Mucosa of rectum (tissue), 2 donors: ENCODE measurements around the gene KRTAP4-8.
"Not testable (repeated sequence)": the region's sequence is repeated elsewhere in the genome, so short reads cannot be mapped to it uniquely, and the experiment has no call there.

ENCODE experiments used
- H3K27ac ChIP-seq, 2 donors: one replicate each; pipeline ENCODE4 v1.7.0; 2013; ENCODE audit warnings: inconsistent platforms in 2 of 2, low read depth in 2 of 2, low read length in 2 of 2
- H3K27me3 ChIP-seq, 2 donors: one replicate each; pipeline ENCODE4 v1.7.0; 2013; ENCODE audit warnings: low read length in 2 of 2; ENCODE audit not compliant: control insufficient read depth in 2 of 2, insufficient read depth in 2 of 2
- H3K36me3 ChIP-seq, 2 donors: one replicate each; pipeline ENCODE4 v1.7.0; 2013; ENCODE audit warnings: low read length in 2 of 2; ENCODE audit not compliant: control insufficient read depth in 2 of 2, insufficient read depth in 2 of 2
- H3K4me1 ChIP-seq, 2 donors: one replicate each; pipeline ENCODE4 v1.7.0; 2013; ENCODE audit warnings: low read length in 2 of 2, mild to moderate bottlenecking in 1 of 2; ENCODE audit not compliant: control insufficient read depth in 2 of 2, insufficient read depth in 2 of 2
- H3K4me3 ChIP-seq, 2 donors: one replicate each; pipeline ENCODE4 v1.7.0; 2013; ENCODE audit warnings: low read length in 2 of 2
- H3K9ac ChIP-seq, 2 donors: one replicate each; pipeline ENCODE4 v1.7.0; 2013; ENCODE audit warnings: low read length in 2 of 2, low read depth in 1 of 2, mild to moderate bottlenecking in 1 of 2
- H3K9me3 ChIP-seq, 2 donors: one replicate each; pipeline ENCODE4 v1.7.0; 2013; ENCODE audit warnings: low read length in 2 of 2; ENCODE audit not compliant: control insufficient read depth in 2 of 2
- donor health status: healthy.
- donor health status: Normal muscosa, but diverticular disease.

The KRTAP4-8 gene

DNA sequence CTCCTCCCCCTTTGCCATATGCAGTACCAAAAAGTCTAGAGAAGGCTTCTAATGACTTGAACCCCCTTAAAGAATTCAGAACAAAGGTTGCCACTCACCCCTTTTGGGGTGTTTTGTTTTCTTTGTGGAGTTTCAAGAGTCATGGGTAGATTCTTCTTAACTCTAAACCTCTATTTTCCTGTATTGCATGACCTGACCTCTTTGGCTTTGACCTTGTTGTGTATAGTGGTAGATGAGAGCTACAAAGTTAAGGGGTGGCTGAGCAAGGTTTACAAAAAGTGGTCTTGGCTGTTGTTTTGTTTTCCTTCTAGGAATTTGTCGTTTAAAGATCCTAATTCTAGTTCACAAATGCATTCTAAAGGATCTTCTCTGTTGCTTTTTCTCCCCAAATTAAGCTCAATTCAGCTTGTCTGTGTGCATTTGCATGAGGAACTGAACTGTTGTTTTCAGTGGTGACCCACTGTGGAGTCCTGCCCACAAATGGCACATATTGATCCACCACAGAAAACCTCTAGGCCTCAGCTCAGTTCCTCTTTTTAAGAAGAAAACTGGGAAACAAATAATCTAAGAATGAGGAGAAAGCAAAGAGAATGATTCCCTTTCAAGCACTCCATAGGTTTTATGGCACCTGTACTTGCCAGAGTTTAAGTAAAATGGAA lies 10.9 kb upstream of the KRTAP4-8 start:
- H3K4me1 ChIP-seq, H3K4me3 ChIP-seq, H3K36me3 ChIP-seq, H3K9ac ChIP-seq, H3K9me3 ChIP-seq, H3K27ac ChIP-seq, H3K27me3 ChIP-seq: not testable (repeated sequence)

DNA sequence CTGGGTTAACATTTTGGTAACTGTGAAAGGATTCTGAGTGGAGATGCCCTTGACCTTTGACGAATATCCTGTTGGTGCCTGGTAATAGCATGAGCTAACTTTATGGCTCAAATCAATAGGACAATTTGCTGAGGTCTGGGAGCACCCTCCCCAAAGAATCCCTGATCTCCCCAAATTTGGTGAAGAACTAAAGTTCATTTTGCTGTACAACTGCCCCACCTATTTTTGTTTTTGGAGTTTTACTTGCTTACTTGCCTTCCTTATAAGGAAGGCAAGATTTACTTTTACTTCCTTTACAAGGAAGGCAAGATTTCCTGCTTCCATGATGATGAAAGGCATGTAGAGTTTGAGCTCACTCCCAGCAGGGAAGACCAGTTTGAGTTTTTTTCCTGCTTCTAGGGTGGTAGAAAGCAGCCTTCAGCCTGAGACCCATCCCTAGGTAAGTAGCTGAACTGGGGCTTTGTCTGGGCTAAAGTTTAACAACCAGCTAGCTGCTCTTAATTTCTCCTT lies 10.1 kb upstream of the KRTAP4-8 start:
- Histone ChIP-seq H3K9me3 (no peaks in the 10 kb centered on the region), H3K4me1 (no peaks in the 10 kb centered on the region), H3K27me3 (no peaks in the 10 kb centered on the region), H3K9ac (no peak overlapping the region), H3K36me3 (no peaks in the 10 kb centered on the region), H3K4me3 (no peak overlapping the region), H3K27ac (no peak overlapping the region)

DNA sequence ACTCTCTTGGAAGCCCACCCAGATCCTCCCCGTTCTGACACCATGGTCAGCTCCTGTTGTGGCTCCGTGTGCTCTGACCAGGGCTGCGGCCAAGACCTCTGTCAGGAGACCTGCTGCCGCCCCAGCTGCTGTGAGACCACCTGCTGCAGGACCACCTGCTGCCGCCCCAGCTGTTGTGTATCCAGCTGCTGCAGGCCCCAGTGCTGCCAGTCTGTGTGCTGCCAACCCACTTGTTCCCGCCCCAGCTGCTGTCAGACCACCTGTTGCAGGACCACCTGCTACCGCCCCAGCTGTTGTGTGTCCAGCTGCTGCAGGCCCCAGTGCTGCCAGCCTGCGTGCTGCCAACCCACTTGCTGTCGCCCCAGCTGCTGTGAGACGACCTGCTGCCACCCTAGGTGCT lies 7.4 kb upstream of the KRTAP4-8 start, which contains the start of gene KRTAP4-9:
TSS of gene KRTAP4-9 (plus strand) at position 43 of the 400 bp plus-strand sequence. CDS start at position 43, 0 bp downstream.
- H3K9me3 ChIP-seq, H3K36me3 ChIP-seq, H3K4me1 ChIP-seq, H3K27ac ChIP-seq, H3K4me3 ChIP-seq, H3K27me3 ChIP-seq, H3K9ac ChIP-seq: not testable (repeated sequence)

DNA sequence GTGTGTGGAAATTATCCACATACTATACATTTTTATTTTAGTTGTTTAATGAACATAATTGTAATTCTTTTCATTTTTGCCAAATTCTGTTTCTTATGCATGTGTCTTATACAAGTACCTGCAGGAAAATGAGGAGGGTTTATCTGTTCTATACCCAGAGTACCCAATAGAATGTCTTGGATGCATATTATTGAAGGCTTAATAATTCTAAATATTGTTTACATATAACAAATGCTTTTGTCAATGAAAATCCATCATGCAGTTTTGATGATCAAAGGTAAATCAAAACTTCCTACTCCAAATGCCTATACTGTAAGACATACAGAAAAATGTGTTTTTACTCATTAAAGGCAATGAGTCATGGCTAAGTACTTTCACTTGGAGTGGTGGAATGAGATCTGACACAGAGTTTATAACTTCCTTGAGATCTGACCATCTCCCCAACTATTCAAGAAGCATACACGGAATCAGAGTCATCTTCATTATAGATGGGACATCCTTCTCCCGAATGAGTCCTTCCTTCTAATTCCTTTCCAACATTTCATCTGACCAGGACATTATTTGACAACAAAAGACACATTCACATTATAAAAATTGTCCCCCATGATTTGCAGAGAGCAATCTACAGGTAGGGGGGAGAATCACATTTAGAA lies 6.6 kb upstream of the KRTAP4-8 start:
- H3K4me1 ChIP-seq, H3K27me3 ChIP-seq, H3K4me3 ChIP-seq, H3K9ac ChIP-seq, H3K9me3 ChIP-seq, H3K27ac ChIP-seq, H3K36me3 ChIP-seq: not testable (repeated sequence)

DNA sequence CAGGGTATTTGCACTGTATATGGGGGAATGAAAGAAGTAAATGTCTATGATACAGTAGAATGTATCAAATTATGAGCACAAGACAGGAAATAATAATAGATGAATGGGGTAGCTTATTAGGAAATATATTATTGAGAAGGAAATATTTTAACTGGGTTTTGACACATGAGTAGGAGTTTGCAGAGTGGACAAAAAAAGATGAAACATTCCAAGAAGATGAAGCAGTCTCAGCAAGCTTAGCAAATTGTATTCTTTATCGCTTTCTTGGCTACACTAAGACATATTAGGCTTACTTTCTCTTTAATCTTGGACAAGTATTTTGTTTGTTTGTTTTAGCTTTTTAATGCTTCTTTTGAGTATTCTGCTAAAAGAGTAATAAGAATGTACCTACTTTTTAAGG lies 6.0 kb upstream of the KRTAP4-8 start:
- H3K4me3 ChIP-seq, result no peak overlapping the region
- H3K27me3 ChIP-seq, result no peaks in the 10 kb centered on the region
- H3K9me3 ChIP-seq, result no peaks in the 10 kb centered on the region
- no peak overlapping the region for H3K9ac ChIP-seq
- no peak overlapping the region for H3K27ac ChIP-seq
- H3K4me1 ChIP-seq, result no peaks in the 10 kb centered on the region
- no peaks in the 10 kb centered on the region for H3K36me3 ChIP-seq

DNA sequence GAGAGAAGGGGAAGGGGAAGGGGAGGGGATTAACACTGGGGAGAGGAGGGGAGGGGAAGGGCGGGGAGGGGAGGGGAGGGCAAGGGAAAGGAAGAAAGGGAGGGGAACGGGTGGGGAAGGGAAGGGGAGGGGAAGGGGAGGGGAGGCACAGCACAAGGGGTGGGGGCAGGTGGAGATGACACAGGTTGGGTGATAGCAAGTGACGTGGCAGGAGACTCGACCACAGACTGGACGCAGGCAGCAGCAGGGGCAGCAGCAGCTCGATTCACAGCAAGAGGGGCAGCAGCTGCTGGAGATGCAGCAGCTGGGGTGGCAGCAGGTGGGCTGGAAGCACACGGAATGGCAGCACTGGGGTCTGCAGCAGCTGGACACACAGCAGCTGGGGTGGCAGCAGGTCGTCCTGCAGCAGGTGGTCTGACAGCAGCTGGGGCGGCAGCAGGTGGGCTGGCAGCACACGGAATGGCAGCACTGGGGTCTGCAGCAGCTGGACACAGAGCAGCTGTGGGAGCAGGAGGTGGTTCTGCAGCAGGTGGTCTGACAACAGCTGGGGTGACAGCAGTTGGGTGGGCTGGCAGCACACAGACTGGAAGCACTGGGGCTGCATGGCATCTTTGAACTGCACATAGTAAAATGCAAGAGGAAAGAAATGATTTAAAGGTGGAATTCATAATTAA lies 3.8 kb upstream of the KRTAP4-8 start, which contains the start of gene KRTAP4-16:
TSS of gene KRTAP4-16 (minus strand) at position 624 of the 674 bp plus-strand sequence. CDS start at position 624, 0 bp downstream.
- H3K36me3 ChIP-seq, result no peaks in the 10 kb centered on the region
- H3K4me1 ChIP-seq, result no peaks in the 10 kb centered on the region
- no peaks in the 10 kb centered on the region for H3K9me3 ChIP-seq
- H3K27ac ChIP-seq, result no peak within 1 kb of the TSS
- H3K4me3 ChIP-seq, result no peak within 1 kb of the TSS
- H3K27me3 ChIP-seq, result peaks cover 0 to 2% of the 10 kb centered on the region in 2 donors
- no peak within 1 kb of the TSS for H3K9ac ChIP-seq

DNA sequence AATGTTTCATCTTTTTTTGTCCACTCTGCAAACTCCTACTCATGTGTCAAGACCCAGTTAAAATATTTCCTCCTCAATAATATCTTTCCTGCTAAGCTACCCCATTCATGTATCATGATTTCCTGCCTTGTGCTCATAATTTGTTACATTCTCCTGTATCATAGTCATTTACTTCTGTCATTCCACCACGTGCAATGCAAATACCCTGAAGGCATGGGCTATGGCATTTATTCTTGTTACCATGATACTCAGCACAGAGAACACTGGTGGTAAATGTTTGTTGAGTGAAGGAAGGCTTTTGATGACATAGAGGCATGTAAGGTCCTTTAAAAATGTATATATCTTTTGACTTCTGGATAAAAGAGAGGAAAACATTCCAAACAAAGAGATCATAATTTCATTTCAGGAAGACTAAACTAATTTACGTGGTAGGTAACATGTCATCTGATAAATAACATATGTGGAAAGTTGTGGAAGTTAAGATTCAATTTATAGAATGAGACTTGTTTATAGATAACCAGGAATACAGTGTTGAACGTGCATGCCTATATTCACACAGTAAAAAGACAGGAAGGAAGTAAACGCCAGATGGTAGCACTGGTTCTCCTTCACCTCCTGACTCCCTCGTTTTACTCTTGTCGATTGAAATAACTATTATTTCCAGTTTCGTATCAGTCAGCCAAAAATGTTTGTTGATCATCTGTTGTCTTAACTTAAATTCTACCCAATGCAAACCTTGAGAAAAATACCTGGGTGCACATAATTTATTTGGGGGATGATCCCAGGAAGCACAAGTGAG lies 1.9 kb upstream of the KRTAP4-8 start:
- not testable (repeated sequence) for H3K4me3 ChIP-seq, H3K27me3 ChIP-seq, H3K4me1 ChIP-seq, H3K9me3 ChIP-seq, H3K27ac ChIP-seq, H3K36me3 ChIP-seq, H3K9ac ChIP-seq

DNA sequence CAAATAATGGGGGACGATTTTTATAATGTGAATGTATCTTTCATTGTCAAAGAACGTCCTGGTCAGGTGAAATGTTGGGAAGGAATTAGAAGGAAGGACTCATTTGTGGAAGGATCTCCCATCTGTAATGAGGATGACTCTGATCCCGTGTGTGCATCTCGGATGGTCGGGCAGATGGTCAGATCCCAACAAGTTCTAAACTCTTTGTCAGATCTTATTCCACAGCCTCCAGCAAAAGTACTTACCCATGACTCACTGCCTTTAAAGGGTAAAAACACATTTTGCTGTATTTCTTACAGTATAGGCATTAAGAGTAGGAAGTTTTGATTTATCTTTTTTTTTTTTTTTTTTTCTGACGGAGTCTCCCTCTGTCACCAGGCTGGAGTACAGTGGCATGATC lies 539 bp upstream of the KRTAP4-8 start:
- Histone ChIP-seq H3K36me3 (no peaks in the 10 kb centered on the region), H3K27ac (no peak overlapping the region), H3K4me1 (no peaks in the 10 kb centered on the region), H3K9ac (no peak overlapping the region), H3K27me3 (peaks cover 0 to 2% of the 10 kb centered on the region in 2 donors), H3K4me3 (no peak overlapping the region), H3K9me3 (no peaks in the 10 kb centered on the region)

DNA sequence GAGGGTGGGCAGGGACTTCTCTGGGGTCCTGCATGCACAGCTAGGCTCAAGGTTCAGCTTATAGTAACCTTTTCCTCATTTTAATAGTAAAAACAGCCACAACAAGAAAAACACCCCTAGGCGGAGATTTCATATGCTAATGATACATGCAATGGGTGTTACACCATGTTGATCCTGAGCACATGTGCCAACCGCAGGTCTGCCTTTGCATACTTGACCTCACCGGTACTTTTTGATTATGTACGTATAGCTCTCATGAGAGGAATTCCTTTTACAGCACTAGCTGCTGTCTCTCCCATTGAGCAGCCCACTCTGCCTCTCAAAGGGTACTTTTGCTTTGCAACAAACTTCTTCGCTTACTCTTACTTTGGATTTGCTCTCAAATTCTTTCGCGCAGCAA lies 1.9 kb downstream of the KRTAP4-8 start:
- no peaks in the 10 kb centered on the region for H3K9me3 ChIP-seq
- no peaks in the 10 kb centered on the region for H3K4me1 ChIP-seq
- H3K27ac ChIP-seq, result no peak overlapping the region

More for the DNA sequence above, 1.9 kb downstream of the KRTAP4-8 start:
- no peaks in the 10 kb centered on the region for H3K36me3 ChIP-seq
- H3K4me3 ChIP-seq, result no peak overlapping the region
- peaks cover 0 to 2% of the 10 kb centered on the region in 2 donors for H3K27me3 ChIP-seq
- no peak overlapping the region for H3K9ac ChIP-seq
